GM18861 (cell line): Measurements from ENCODE around the gene NXPH1.

Source experiments
- ATAC-seq: cut with Tn5 transposase; IDR thresholded peaks from one replicate; pipeline ENCODE4 v1.9.1; 2021; ENCODE audit not compliant: unreplicated experiment

Gene NXPH1

GRCh38 chr7:8435590-8436545, 2.5 kb downstream of the NXPH1 start:
- no peak for ATAC-seq

GRCh38 chr7:8436965-8437364, 3.6 kb downstream of the NXPH1 start:
- ATAC-seq, result peak; percentile 89

- no peak for ATAC-seq
Observed at GRCh38 chr7:8437606-8438005, 4.2 kb downstream of the NXPH1 start.

- ATAC-seq, result no peak
Observed at GRCh38 chr7:8440670-8441069, 7.3 kb downstream of the NXPH1 start.

- ATAC-seq, result no peak
Observed at GRCh38 chr7:8441106-8441965, 7.9 kb downstream of the NXPH1 start.

GRCh38 chr7:8442051-8442813, 8.8 kb downstream of the NXPH1 start:
- ATAC-seq, result no peak

- ATAC-seq, result no peak
Observed at GRCh38 chr7:8442814-8443304, 9.4 kb downstream of the NXPH1 start.

- ATAC-seq, result no peak
Observed at GRCh38 chr7:8443576-8444467, 10.4 kb downstream of the NXPH1 start.

GRCh38 chr7:8444468-8444769, 11.0 kb downstream of the NXPH1 start:
- no peak for ATAC-seq

GRCh38 chr7:8453535-8453934, 20.1 kb downstream of the NXPH1 start:
- no peak for ATAC-seq

GRCh38 chr7:8455426-8455825, 22.0 kb downstream of the NXPH1 start:
- ATAC-seq, result no peak

- ATAC-seq, result no peak
Observed at GRCh38 chr7:8462309-8462708, 28.9 kb downstream of the NXPH1 start.

GRCh38 chr7:8465338-8465737, 31.9 kb downstream of the NXPH1 start:
- ATAC-seq, result no peak

- ATAC-seq, result no peak
Observed at GRCh38 chr7:8480527-8480926, 47.1 kb downstream of the NXPH1 start.

GRCh38 chr7:8481096-8481495, 47.7 kb downstream of the NXPH1 start:
- ATAC-seq, result no peak

- ATAC-seq, result no peak
Observed at GRCh38 chr7:8481752-8482446, 48.5 kb downstream of the NXPH1 start.

- no peak for ATAC-seq
Observed at GRCh38 chr7:8490391-8491045, 57.1 kb downstream of the NXPH1 start.

- no peak for ATAC-seq
Observed at GRCh38 chr7:8491106-8491505, 57.7 kb downstream of the NXPH1 start.
